ENCODE data around the gene PHF20.
"Not testable (repeated sequence)": the region's sequence is repeated elsewhere in the genome, so short reads cannot be mapped to it uniquely, and the experiment has no call there.

The PHF20 gene

DNA sequence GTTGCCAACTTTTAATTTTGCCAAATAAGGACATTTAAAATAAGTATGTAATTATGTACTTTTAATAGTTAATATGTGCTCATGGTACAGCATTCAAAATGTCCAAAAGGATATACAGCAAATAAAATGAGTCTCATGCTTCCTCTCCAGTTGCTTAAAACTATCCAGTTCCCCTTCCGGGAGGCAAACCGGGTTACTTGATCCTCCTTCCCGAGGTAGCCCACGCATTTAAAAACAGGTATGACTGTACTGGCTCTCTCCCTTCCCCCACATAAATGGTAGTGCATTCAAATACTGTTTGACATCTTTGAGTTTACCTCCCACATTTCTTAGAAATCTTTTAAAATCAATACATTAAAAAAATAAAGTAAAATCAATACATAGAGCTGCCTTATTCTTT lies 66.4 kb downstream of the PHF20 start:
- no peak for DNase-seq (ENCODE audit: low read depth in 1 of 2, low spot score in 1 of 2)

DNA sequence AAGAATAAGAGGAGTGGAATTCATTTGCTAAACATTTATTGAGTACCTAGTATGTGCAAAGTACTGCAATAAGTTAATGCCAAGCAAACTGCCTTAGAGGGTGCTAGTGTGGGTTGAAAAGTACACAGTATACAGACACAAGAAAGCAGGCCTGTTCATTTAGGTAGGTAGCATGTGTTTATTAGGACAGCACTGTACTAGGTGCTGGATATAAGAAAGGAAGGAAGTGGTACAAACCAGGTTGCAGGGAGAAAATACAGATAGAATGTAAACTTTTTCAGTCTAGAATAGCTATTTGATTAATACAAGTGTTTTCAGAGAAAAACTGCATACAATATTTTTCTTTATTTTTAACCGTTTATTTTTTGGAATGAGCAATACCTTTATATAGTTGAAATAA lies 68.1 kb downstream of the PHF20 start:
- DNase-seq (ENCODE audit: low read depth in 1 of 2, low spot score in 1 of 2): no peak

- DNase-seq (ENCODE audit: low read depth in 1 of 2, low spot score in 1 of 2): no peak
Measured at GRCh38 chr20:35840421-35840820, 68.6 kb downstream of the PHF20 start.

GRCh38 chr20:35842361-35842760 lies 70.5 kb downstream of the PHF20 start:
- no peak for DNase-seq (ENCODE audit: low read depth in 1 of 2, low spot score in 1 of 2)

DNA sequence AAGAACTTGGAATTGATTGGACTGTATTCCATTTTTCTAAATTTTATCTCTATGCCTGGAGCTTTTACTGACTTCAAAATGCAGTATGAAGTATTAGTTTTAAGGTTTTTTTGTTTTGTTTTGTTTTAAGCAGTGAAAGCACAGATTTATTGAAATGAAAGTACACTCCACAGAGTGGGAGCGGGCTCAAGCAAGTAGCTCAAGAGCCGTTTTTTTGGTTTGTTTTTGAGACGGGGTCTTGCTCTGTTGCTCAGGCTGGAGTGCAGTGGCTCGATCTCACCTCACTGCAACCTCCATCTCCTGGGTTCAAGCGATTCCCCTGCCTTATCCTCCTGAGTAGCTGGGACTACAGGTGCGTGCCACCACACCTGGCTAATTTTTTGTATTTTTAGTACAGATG lies 72.1 kb downstream of the PHF20 start:
- DNase-seq (ENCODE audit: low read depth in 1 of 2, low spot score in 1 of 2): not testable (repeated sequence)

GRCh38 chr20:35845561-35845960 lies 73.7 kb downstream of the PHF20 start:
- no peak for DNase-seq (ENCODE audit: low read depth in 1 of 2, low spot score in 1 of 2)

DNA sequence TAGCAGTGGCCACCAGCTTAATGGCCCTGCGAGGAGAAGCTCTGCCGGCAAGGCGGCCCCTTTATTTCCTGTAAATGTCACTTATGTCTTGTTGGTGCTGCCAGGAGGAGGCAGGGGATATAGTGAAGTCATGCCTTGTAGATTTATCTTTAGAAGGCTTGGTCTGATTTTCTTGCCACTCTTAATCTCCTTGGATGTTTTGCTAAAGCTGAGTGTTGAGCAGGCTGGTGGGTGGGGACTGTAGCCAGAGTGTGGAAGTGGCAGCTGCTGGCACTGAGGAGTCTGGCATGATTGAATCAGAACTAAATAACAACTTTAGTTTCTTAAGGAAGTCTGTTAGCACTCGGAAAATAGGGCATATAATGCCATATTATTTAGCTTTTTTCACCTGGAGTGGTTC lies 77.9 kb downstream of the PHF20 start:
- DNase-seq (ENCODE audit: low read depth in 1 of 2, low spot score in 1 of 2): no peak

GRCh38 chr20:35851659-35852058 lies 79.8 kb downstream of the PHF20 start:
- DNase-seq (ENCODE audit: low read depth in 1 of 2, low spot score in 1 of 2): not testable (repeated sequence)

GRCh38 chr20:35854713-35855348 lies 83.0 kb downstream of the PHF20 start:
- no peak for DNase-seq (ENCODE audit: low read depth in 1 of 2, low spot score in 1 of 2)

DNA sequence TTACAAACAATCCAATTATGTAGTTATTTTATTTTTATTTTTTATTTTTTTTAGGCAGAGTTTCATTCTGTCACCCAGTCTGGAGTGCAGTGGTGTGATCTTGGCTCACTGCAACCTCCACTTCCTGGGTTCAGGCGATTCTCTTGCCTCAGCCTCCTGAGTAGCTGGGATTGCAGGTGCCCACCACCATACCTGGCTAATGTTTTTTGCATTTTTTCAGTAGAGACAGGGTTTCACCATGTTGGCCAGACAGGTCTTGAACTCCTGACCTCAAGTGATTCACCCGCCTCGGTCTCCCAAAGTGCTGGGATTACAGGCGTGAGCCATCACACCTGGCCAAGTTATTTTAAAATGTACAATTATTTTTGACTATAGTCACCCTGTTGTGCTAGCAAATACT lies 83.8 kb downstream of the PHF20 start:
- DNase-seq (ENCODE audit: low read depth in 1 of 2, low spot score in 1 of 2): not testable (repeated sequence)

DNA sequence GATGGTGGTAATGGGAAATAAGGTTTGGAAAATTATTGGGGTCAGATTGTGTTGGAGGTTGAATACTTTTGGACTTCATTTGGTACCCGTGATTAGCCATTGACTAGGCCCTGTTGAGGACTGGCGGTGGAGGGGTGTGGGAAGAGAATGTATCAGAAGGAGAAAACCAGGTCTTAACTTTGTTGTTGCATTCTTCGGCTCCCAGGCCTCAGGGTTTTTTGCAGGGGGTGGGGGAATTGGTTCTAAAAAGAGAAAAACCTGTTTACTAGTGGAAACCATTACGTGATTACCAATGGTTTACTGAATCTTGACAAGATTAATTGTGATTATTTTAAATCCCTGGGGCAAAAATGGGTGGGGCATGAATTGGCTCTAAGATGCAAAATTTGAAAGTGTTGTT lies 85.1 kb downstream of the PHF20 start:
- DNase-seq (ENCODE audit: low read depth in 1 of 2, low spot score in 1 of 2): no peak

DNA sequence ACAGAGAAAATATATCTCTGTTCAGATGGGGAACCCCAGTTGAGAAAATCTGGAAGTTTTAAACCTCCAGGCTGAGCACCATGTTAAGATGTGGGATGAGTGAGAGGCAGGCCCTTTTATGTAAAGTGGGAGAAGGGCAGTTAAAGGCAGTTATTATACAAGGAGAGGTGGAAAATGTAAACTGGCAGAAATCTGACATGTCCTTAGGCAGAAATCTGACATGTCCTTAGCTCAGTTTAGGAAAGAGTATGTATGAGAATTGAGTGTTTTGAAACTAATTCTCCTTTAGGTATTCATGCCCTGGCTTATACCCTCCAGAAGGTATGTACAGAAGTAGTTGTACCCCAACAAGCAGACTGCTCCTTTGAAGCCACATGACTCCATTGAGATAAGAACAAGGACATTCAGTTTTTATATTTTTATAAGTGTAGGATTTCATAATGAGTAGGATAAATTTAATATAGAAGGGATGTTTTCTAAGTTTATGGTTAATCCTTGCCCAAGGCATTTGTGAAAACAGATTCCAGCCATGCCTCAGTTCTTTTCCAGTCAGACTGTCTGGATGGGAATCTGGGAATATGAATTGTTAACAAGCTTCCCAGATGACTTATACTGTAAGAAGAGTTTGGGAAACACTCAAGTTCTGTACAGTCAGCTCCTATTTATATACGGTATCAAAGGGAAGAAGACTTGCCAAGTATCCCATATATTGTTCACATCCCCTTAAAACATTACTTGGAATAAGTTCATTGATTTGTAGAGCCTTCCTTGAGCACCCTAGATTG lies 94.8 kb downstream of the PHF20 start:
- DNase-seq (ENCODE audit: low read depth in 1 of 2, low spot score in 1 of 2): no peak

DNA sequence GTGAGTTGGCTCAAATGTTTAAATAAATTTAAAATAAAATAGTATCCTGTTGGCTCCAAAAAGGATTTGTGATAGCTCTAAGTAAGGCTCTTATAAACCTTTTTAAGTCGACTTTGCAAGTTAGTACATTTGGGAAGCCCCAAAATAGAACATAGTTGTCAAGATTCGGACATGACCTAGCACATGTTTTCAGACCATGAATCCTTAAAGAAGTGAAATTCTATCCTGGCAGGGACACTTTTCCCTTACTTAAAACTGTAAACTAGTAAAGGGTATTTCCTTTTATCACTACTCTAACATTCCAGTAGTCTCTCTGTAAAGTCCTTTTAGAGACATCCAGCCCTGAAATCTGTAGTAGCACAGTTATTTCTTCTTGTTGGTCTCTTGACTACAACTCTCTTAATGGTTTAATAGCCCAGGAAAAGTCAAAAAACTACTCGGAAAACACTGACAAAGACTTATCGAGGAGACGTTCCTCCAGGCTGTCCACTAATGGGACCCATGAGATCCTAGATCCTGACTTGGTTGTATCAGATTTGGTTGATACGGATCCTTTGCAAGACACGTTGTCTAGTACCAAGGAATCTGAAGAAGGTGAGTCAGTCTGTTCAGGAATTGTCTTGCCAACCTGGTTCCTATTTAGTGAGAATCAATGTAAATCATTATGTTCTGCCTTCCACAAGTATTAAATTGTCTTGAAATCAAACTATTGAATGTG lies 98.9 kb downstream of the PHF20 start:
- no peak for DNase-seq (ENCODE audit: low read depth in 1 of 2, low spot score in 1 of 2)

DNA sequence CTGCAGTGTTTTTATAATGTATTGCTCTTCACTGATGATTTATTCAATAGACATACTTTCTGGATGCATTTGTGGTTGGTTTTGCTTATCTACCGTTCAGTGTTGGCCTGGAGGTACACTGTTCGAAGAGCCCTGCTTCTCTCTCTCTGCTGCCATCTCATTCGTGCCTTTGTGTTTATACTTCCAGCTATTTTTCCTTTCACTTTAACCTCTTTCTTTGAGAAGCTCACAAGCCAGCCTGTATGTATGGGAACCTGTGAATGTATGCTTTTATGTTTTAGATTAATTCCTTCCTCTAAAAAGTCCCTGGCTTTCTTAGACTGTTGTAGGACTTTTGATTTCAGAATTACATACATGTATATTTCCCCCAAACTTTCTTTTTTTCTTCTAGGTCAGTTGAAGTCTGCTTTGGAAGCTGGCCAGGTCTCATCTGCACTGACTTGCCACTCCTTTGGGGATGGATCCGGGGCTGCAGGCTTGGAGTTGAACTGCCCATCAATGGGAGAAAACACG lies 99.5 kb downstream of the PHF20 start:
- no peak for DNase-seq (ENCODE audit: low read depth in 1 of 2, low spot score in 1 of 2)

GRCh38 chr20:35876033-35876320 lies 104.2 kb downstream of the PHF20 start:
- no peak for DNase-seq (ENCODE audit: low read depth in 1 of 2, low spot score in 1 of 2)

DNA sequence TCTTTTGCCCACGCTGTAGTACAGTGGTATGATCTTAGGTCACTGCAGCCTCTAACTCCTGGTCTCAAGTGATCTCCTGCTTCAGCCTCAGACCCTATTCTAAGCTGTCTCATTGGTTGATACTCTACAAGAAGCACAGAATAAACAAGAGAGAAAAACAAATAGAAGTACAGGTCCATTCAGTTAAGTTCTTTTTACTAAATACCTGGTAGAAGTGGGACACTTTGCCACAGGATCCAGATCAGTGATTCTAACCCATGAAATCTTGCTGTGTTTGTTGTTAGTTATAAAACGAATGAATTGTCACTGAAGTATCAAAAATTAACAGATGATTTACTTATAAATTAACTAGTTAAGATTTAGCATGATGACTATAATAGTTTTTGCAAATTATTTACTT lies 105.8 kb downstream of the PHF20 start:
- no peak for DNase-seq (ENCODE audit: low read depth in 1 of 2, low spot score in 1 of 2)

DNA sequence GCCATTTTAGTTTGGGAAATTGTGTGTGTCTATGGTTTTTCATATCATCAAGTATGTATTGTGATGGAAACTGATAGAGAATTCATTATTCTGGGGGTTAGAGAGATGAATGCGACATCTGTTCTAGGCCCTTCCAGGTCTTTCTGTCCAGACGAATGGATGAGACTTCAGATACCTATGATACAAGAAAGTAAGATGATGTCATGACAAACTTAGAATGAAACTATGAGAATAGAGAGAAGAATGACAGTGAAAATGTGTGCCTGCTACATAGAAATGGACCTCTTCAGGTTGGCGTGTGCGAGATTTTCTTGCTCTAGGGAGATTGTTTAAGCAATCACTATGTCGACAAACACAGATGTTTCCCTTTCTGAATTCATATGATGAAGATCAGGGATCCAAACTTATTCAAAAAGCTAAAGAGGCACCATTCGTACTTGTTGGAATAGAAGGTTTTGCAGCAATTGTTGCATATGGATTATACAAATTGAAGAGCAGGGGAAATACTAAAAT lies 106.4 kb downstream of the PHF20 start:
- DNase-seq (ENCODE audit: low read depth in 1 of 2, low spot score in 1 of 2): no peak

- no peak for DNase-seq (ENCODE audit: low read depth in 1 of 2, low spot score in 1 of 2)
Measured at GRCh38 chr20:35881676-35882075, 109.9 kb downstream of the PHF20 start.

- not testable (repeated sequence) for DNase-seq (ENCODE audit: low read depth in 1 of 2, low spot score in 1 of 2)
Measured at GRCh38 chr20:35882427-35883161, 110.8 kb downstream of the PHF20 start.

- DNase-seq (ENCODE audit: low read depth in 1 of 2, low spot score in 1 of 2): no peak
Measured at GRCh38 chr20:35883336-35883777, 111.5 kb downstream of the PHF20 start.

Measured in activated T-helper 1 cell treated with anti-CD3 and anti-CD28 coated beads, Interleukin-2, amount 50 U/mL, for 16 hours (primary cell).